Measurements from ENCODE around the gene PRPF6.

PRPF6 gene

GRCh38 chr20:64077541-64077875, 96.6 kb downstream of the PRPF6 start:
- DNase-seq = peak in 2 of 4 experiments; percentile 18 to 23

- DNase-seq = peak; percentile 17 to 58 (median 45)
These were observed 97.1 kb downstream of the PRPF6 start for GRCh38 chr20:64077876-64078551.

GRCh38 chr20:64078934-64079272, 98.0 kb downstream of the PRPF6 start:
- no peak for DNase-seq

- DNase-seq = peak; percentile 94 to 97 (median 96)
These were observed 98.5 kb downstream of the PRPF6 start, which contains the start of gene RGS19 for GRCh38 chr20:64079273-64080012. Gene RGS19 (minus strand): TSS chr20:64079518. CDS start chr20:64076886, 2,632 bp downstream.

GRCh38 chr20:64080013-64080812, 99.3 kb downstream of the PRPF6 start, which contains the start of gene OPRL1:
Gene OPRL1 (plus strand): TSS chr20:64080082. CDS start chr20:64092721, 12,639 bp downstream.
- DNase-seq = peak; percentile 26 to 51 (median 48)

- peak in 1 of 4 experiments; percentile 12 for DNase-seq
These were observed 100.1 kb downstream of the PRPF6 start for GRCh38 chr20:64080813-64081623.

GRCh38 chr20:64081624-64081964, 100.7 kb downstream of the PRPF6 start:
- no peak for DNase-seq

- peak in 2 of 4 experiments; percentile 22 to 41 for DNase-seq
These were observed 101.3 kb downstream of the PRPF6 start for GRCh38 chr20:64082126-64082731.

Data from suppressor macrophage (primary cell).